ENCODE results near the gene TPX2.

Gene TPX2

DNA sequence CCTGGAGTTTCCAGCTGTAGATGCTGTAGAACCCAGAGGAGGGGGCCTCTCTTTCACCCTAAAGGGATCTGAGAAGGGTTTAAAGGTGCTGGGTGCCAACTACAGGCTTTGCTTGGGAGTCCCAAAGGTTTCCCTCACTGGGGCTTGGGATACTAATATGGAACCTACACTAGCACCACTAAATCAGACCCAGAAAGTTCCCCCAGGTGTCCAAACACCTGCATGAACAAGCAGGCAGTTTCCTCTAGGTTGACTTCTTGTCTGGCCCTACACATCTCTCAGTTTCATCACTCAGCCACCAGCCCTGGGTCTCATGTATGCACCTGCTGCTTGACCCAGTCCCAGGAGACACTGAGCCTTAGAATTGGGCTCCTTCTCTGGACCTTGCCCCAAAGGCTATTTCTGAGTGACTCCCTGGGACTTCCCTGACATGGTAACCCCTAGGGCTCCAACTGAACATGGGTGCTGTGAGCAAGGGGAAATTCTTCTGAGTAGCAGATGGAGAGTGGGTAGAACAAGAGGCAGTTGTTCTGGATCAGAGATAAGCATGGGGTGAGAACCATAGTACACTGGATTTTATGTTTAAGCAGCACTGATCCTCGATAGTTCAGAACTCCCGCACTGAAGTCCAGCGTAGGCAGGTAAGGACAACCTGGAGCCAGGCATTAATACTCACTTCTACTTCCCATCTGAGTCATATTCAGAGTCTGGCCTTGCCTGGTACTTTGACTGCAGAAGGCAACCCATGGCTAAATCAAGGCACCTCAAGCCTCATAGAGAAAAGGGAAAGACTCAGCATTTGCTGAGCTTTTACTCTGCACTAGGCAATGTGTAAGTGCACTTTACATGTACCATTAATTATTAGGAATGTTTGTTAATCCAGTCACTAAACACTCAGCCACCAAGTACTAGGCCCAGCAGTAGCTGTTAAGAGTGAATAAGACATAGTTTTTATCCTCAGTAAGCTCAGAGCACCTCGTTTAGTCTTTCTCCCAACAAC lies 33.2 kb upstream of the TPX2 start:
- peak overlapping the region; percentile 100 for H3K27ac ChIP-seq
- DNase-seq (ENCODE audit: low read depth, low spot score), result no peak

DNA sequence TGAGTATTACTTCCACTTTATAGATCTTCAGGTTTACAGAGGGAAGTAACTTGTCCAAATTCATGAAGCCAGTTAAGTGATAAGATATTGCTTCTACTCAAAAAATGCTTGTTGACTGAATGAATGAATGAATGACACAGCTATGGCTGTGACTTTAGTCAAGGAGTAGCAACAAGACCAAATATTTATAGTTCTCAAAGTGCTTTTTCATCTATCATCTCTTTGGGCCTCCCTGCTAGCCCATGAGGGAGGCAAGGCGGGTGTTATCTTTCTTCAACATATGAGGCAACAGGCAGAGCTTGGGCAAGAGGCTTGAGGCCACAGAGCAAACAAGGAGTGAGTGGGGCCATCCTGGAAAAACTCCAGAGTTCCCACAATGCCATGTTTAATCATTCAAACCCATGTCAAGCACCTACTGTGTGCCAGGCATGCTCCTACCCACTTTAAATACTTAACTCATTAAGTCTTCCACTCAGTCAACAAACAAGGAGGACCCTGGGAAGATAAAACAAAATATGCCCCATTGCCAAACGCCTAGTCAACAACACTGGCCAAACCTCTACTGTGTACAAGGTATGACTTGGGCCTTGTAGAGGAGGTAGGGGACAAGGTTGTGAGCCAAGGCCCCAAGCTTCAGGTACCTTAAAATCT lies 32.4 kb upstream of the TPX2 start:
- DNase-seq (ENCODE audit: low read depth, low spot score), result no peak
- H3K27ac ChIP-seq, result peak overlapping the region; percentile 100

DNA sequence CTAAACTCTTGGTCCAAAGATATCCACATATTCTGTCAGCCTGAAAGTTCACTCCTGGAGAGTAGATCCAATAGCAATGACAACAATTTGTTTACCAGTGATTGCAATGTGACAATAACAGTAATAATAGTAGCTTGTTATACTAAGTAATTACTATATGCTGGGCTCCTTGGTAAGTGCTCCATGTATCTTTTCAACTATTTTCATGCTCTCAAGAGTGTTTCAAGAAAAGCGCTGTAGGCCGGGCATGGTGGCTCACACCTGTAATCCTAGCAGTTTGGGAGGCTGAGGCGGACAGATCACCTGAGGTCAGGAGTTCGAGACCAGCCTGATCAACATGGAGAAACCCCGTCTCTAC lies 31.9 kb upstream of the TPX2 start:
- DNase-seq (ENCODE audit: low read depth, low spot score), result no peak
- H3K27ac ChIP-seq, result peak overlapping the region; percentile 100

DNA sequence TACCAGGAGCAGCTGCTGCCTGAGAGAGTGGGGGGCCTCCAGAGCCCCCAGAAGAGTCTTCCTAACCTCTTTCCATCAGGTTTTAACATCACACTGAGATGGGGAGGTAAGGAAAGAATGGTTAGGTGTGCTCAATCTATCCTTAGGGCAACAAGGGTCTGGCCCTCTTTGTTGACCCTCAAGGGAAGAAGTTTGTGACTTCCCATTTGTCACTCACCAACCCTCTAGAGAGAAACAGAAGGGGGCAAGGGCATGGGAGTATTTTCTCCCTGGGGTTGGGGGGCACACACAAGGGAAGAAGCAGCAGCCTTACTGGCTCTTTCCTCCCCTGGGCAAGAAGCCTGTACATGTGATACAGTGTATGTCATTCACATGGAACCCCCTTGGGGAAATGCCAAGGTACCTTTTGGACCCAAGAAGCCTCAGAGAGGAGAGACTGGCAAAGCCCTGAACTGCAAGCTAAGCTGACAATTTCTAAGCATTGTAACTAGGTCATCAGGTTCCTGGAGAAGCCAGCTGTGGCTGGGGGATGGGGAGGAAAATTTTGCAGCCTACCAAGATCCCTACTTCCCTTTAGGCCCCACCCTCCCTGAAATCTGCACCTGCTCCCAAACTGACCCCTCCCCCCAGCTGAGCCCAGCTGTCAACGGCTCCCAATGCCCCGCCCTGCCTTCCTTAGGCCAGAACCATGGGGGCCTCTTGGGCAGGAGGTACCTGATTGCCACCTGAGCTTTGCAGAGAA lies 30.9 kb upstream of the TPX2 start:
- no peak for DNase-seq (ENCODE audit: low read depth, low spot score)
- peak overlapping the region; percentile 100 for H3K27ac ChIP-seq

DNA sequence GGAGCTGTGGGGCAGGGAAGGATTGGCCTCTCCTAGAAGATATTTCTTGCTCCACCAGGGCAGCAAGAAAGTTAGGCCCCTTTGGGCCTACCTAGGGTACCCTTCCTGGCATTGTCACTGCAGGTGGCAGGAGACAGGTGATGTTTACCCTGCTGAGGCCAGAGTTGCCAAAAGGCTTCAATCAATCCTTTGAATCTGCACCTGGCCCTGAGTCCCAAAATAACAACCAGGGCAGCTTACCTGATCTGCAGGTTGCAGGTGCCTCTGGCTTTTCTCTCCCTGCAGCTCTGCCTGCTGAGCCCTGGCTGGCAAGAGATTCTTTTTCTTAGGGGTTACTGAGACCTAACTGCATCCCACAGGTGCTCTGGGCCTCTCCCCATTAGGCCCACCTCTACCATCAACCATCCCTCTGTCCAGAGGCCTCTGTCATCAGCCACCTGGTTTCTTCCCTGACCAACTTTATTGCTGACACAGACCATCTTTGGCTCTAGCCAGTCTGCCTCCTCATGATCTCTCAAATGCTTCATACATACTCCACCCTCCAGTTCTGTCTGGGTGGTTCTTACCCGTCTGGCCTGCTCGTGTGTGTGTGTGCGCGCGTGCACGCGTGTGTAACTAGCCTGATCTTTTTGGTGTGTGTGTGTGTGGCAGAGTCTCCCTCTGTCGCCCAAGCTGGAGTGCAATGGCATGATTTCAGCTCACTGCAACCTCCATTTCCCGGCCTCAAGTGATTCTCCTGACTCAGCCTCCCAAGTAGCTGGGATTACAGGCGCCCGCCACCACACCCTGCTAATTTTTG lies 30.2 kb upstream of the TPX2 start:
- H3K27ac ChIP-seq, result peak overlapping the region; percentile 100

DNA sequence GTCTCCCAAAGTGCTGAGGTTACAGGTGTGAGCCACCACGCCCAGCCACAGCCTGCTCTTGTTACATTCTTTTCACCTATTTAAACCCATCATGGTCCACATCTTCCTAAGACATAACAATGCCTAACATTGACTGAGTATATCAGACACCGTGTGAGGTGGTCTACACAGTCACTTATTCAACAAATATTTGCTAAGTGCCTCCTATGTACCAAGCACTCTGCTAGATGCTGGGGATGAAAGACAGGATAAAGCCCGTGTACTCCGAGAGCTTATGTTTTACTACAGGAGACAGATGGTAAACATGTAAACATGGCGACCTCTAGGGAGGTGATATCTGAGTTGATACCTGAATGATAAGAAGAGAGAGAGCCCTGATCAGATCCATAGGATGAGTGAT lies 29.2 kb upstream of the TPX2 start:
- peak overlapping the region; percentile 100 for H3K27ac ChIP-seq

More for the DNA sequence above, 30.2 kb upstream of the TPX2 start:
- DNase-seq (ENCODE audit: low read depth, low spot score), result no peak

DNA sequence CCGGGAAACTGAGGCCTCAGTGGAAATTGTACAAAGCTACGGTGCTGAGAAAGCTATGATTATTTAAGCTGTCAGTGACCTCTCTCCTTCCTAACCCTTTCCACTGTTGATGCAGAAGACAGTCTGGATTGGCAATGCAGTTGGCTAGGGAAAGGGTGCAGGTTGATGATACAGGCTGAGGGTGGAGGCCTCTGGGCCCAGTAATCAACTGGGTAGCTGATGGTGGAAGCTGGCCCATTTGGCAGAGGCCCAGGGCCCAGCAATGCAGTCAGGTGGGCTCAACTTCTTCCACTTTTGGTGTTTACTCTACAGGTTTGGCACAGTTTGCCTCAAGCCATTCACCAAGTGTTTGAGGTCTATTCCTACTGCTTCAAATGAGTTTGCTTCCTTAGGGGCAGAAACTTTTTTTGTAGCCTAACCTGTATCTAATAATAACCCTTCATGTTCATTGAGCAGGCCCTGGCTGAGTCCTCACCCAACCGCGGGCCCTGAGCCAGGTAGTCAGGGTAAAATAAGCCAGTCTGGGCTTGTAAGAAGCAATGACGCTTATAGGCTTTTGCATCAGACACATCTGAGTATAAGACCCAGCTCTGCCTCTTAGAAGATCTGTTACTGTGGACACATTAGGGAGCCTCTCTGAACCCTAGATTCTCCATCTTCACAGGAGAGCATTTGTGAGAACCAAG lies 28.5 kb upstream of the TPX2 start:
- peak overlapping the region; percentile 100 for H3K27ac ChIP-seq
- peak; percentile 95 for DNase-seq (ENCODE audit: low read depth, low spot score)

More for the DNA sequence above, 29.2 kb upstream of the TPX2 start:
- no peak for DNase-seq (ENCODE audit: low read depth, low spot score)

DNA sequence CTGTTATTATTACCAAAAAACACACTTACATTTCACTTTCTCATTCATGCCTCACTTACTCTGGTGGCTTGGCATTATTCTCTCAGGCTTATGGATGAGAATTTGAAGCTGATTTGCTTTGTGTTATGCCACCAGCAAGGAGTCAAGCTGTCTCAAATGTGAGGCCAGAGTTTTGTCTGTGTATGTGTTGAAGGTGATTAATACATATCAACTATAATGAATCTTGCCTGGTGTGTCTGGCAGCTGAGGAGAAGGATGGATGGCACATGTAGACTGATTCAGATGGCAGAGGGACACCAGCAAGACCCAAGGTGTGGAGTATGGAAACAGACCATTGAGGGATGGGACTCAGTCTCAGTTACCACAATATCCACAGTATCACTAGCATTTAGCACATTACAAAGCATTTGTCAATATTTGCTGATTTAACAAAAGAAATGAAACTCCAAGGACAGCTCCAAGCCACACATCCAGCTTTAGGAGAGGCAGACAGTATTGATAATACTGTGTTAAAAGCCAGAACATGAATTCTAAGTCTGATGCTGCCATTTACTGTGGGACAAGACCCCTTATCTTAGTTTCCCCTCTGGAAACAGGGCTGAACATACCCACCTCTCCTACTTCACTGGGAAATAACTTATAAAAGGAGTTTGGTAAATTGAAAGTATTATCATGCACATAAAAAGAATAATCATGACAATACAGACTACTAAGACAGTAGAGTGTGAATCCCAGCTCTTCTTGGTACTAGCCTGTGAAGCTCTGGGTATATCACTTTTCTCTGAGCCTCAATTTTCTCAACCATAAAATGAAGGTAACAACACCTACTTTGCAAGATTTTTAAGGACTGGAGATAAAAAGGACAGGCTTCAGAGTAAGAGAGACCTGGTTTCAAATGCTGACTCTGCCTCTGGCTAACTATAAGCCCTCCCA lies 27.6 kb upstream of the TPX2 start:
- no peak for DNase-seq (ENCODE audit: low read depth, low spot score)
- H3K27ac ChIP-seq, result peak overlapping the region; percentile 100

DNA sequence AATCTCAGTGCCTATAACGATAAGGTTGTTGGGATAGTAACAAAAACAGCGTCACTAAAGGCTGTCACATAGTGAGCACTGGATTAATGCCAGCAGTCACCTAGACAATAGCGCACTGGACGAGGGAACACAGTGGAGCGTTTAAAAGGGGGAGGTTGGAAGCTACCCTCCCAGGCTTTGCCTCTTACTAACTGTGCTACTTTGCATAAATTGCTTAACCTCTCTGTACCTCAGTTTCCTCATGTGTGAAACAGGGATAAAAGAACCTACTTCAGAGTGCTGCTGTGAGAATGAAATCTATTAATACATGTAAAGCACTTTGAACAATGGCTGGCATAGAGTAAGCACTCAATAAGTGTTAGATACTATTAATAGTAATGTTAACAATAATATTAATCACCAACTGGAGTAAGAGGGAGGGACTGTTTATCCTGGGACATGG lies 27.0 kb upstream of the TPX2 start:
- H3K27ac ChIP-seq, result peak overlapping the region; percentile 100
- no peak for DNase-seq (ENCODE audit: low read depth, low spot score)

DNA sequence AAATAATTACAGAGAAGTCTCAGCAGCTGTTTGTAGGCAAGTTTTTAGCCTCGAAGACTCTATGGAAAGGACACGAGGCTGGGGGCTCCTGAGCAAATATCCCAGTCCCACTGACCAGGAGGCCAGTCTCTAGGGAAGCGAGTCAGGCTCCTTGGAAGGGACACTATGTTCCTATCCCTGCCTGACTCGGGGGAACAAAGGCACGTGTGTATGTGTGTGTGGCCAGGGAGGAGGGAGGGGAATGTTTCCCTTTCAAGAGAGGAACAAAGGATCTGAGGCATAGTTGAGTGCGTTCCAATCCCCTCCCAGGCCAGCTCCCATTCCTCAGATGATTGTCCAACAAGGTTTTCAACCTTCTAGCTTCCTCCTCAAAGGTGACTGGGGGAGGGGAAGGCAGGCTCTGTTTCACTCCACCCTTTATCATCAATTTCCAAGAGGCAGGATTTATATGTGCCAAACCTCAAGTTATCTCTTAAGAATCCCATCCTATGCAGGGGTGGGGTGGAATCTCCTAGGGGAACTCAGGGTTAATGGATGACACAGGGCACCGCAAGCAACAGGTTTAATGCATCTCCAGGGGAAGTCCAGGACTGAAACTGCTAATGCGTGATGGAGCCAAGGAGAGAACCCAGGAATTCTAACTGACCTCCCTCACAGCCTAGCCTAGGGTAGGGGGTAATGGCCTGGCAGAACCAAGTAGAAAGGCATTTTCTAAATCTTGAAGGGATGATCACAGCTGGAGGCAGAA lies 26.4 kb upstream of the TPX2 start:
- H3K27ac ChIP-seq, result peak overlapping the region; percentile 100

DNA sequence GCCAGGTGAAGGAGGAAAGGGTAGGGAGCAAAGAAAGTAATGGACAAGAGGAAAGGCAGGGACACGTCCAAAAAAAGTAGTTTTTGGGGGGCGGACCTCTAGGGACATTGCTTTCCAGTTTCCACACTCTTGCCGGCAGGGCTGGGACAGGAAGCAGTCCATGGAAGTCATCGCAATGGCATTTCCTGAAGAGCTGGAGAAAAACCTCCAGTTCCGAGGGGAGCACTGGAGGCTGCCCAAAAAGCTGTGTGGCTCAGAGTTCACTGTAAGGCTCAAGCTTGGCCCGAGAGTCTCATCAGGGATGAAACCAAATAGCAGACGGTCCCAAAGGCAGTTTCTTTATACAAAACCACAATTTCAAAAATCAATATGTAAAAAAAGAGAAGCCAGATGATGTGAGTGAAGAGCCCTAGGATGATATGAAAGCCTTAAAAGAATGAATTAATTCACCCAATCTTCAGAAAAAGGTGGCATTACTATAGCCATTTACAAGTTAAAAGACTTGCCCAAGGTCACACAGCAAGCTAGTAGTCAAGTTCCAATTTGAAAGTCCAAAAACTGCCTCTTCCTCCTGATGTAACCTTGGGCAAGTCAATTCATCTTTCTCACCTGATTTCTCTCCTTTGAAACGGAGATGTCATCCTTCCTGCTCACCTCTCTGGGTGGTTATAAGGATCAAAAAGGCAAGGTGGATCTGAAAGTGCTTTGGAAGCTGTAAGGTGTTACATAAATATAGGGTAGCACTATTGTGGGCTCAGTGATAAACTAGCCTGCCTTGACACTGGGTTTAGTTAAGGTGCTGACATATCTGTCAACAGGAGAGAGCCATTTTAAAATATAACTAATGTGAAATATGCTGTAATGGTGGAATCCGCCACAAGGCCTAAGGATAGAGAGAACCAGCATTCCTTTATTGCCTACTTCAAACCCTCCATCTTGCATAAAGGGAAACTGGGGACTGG lies 25.5 kb upstream of the TPX2 start:
- DNase-seq (ENCODE audit: low read depth, low spot score), result no peak
- H3K27ac ChIP-seq, result peak overlapping the region; percentile 100

More for the DNA sequence above, 26.4 kb upstream of the TPX2 start:
- DNase-seq (ENCODE audit: low read depth, low spot score), result no peak

DNA sequence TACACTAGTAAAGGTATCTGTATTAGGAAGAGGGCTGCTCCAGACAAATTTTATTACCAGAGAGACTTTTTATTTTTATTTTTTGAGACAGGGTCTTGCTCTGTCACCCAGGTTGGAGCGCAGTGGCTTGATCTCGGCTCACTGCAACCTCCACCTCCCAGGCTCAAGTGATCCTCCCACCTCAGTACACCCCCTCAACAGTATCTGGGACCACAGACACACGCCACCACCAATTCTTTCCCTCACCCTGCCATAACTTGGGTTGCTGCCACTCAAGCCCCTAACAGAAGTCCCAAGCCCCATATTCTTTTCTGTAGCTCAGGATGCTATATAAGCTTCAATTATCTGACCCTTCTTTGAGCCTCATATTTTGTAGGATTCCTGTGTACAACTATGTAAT lies 23.3 kb upstream of the TPX2 start:
- DNase-seq (ENCODE audit: low read depth, low spot score), result no peak
- peak overlapping the region; percentile 100 for H3K27ac ChIP-seq

DNA sequence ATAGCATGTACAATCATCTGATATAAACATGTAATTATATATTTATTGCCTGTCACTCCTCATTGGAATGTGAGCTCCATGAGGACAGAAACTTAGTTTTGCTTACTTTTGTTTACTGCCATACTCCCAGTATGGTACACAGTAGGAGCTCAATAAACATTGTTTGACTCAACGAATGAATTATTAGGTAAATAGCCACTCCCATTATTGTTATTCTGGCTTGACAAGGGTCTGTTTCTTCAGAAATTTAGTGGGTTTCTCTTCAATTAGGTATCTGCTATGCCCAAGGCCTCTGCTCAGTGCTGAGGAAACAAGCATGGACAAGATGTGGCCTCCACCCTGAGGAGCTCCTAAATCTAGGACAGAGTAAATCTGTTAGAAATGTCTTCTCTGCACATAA lies 22.7 kb upstream of the TPX2 start:
- DNase-seq (ENCODE audit: low read depth, low spot score), result no peak
- peak overlapping the region; percentile 100 for H3K27ac ChIP-seq

DNA sequence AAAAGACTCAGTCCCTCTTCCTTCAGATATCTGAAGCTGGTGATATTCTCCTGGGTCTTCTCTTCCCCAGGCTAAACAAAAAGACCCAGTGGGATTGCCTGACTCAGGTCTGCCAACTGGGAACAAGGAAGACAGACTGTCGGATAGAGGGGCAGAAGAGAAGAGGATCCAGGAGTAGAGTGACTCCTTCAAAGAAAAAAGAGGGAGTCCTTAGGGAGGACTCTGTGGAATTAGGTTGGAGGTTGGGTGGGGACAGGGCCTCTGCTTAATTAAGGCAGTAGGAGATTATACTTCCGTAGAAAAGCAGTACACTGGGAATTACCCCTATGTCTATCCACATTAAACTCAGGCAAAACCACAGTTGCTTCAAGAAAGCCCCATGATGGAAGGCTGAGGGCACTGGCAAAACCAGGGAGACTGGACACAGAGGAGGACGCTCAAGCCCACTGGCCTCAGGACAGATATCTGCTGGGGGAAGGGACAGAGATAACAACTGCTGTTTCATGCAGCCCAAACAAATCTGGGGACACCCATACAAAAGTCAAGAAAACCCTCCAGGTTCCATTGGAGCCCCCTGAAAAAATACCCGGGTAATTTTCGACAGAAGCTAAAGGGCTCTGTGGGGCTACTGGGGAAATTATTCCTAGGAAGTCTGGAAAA lies 22.1 kb upstream of the TPX2 start:
- H3K27ac ChIP-seq, result peak overlapping the region; percentile 100
- no peak for DNase-seq (ENCODE audit: low read depth, low spot score)

DNA sequence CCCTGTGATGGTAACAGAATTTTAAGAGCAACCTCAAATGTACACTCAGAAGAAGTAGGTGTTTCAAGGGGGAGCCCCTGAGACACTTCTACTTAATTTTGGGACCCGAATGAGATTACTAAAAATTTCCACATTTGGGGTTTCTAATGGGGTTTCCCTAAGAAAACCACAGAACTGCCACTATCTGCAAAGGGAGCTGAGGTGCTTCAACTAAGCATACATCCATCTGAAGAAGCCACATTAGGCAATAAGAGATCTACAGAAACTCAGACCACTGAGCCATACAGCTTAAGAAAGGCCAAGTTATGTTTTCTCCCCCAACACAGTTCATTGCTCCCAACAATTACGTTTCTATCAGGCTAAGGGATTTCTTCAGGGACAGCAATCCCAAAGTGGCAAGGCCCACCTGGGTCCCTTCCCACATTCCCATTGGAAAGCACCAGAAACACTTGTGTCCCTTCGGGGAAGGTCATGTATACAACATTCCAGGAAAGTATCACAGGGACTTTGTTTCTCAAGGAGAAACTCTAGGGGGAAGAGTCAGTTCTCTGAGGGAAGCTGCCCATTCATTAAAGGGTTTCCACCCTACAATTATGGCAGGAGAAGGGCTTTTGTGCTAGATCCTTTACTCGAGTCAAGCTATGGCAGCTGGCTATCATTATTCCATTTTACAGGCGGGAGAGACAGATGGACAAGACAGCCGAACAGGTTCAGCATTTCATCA lies 21.4 kb upstream of the TPX2 start:
- DNase-seq (ENCODE audit: low read depth, low spot score), result no peak
- peak overlapping the region; percentile 100 for H3K27ac ChIP-seq
